Transverse colon (tissue), 4 donors: Measurements from ENCODE around the gene TINAG. TPM values are rescaled to one million over a fixed set of nuclear protein-coding genes. Genes with fewer than 3 reads are reported as not detected.
"Not testable (repeated sequence)": the region's sequence is repeated elsewhere in the genome, so short reads cannot be mapped to it uniquely, and the experiment has no call there.

Experiments
- DNase-seq: peaks from one replicate; pipeline ENCODE4 v3.0.0-alpha.2; 2019
- H3K27ac ChIP-seq, 4 donors: fragments of 200-600 bp; sonication (generic); 2 replicates each; pipeline ENCODE4 v1.5.1; 2016 to 2018; ENCODE audit warnings: inconsistent platforms in 4 of 4
- H3K27me3 ChIP-seq: fragments of 200-600 bp; sonication (generic); 2 replicates; pipeline ENCODE4 v1.5.1; 2017; ENCODE audit warnings: inconsistent platforms
- H3K36me3 ChIP-seq, 4 donors: fragments of 200-600 bp; sonication (generic); 2 replicates each; pipeline ENCODE4 v1.5.1; 2017 to 2019; ENCODE audit warnings: inconsistent platforms in 4 of 4
- H3K4me1 ChIP-seq, 4 donors: fragments of 200-600 bp; sonication (generic); 2 replicates each; pipeline ENCODE4 v1.5.1; 2017 to 2020; ENCODE audit warnings: inconsistent platforms in 4 of 4
- H3K4me3 ChIP-seq, 4 donors: fragments of 200-600 bp; sonication (generic); 1 replicate in 1 of 4; 2 replicates in 3 of 4; pipeline versions ENCODE4 v1.5.1 to v1.6.1; 2017 to 2019; ENCODE audit warnings: inconsistent platforms in 4 of 4
- H3K9me3 ChIP-seq, 2 donors: fragments of 200-600 bp; sonication (generic); 2 replicates each; pipeline ENCODE4 v1.5.1; 2017 to 2019; ENCODE audit warnings: inconsistent platforms in 2 of 2
- CTCF ChIP-seq, 5 experiments: fragments of 200-600 bp in 3 of 5; fragments of 450-650 bp in 2 of 5; sonication (generic) in 3 of 5; IDR thresholded peaks; 1 replicate in 2 of 5; 2 replicates in 3 of 5; pipeline ENCODE4 v1.5.1; 2016 to 2017; ENCODE audit warnings: antibody characterized with exemption in 5 of 5, inconsistent platforms in 3 of 5, mild to moderate bottlenecking in 2 of 5, moderate library complexity in 1 of 5
- EP300 ChIP-seq: sonication (generic); formaldehyde crosslinking; IDR thresholded peaks from one replicate; pipeline ENCODE4 v1.6.1; 2017; ENCODE audit warnings: antibody characterized with exemption, low read depth
- POLR2A ChIP-seq: fragments of 450-650 bp; IDR thresholded peaks from one replicate; pipeline ENCODE4 v1.6.1; 2016; ENCODE audit warnings: antibody characterized with exemption, mild to moderate bottlenecking, moderate library complexity
- POLR2AphosphoS5 ChIP-seq, 3 donors: sonication (generic); formaldehyde crosslinking; IDR thresholded peaks; one replicate each; pipeline ENCODE4 v1.6.1; 2016; ENCODE audit warnings: antibody characterized with exemption in 3 of 3
- WGBS, 2 donors: methylation state at CpG; one replicate each; pipeline ENCODE4 v1.1.5; 2018; ENCODE audit warnings: low coverage in 1 of 2; 5-methylcytosine and 5-hydroxymethylcytosine counted together
- in situ Hi-C, 4 donors: fragments of 200-750 bp; cut with MboI; loops; one replicate each; pipeline versions ENCODE4 v1.15.0 to v1.15.1; 2017; ENCODE audit warnings: low sequenced_read_pairs in 3 of 4, low pct_ligation_motif_present in 1 of 4, low pct_unique_long_range_greater_than_20kb in 1 of 4
- intact Hi-C: fragments of 100-400 bp; cut with DNase I; formaldehyde crosslinking; loops from one replicate; pipeline ENCODE4 v1.15.1; 2023; ENCODE audit warnings: low total_unique reads
- total RNA-seq, 4 donors: library from RNA; depleted of rRNA; stranded (reverse); fragments of >200 nt; gene quantifications; one replicate each; pipeline ENCODE4 v1.1.0, GENCODE V29; 2016

Gene TINAG
- total RNA-seq, 4 donors from 2014 or later = 27.5 to 155 (median 66.3) TPM

GRCh38 chr6:54320871-54321270, 12.6 kb downstream of the TINAG start:
- no peak for DNase-seq
- Histone ChIP-seq H3K27ac (no peak overlapping the region), H3K9me3 (no peaks in the 10 kb centered on the region), H3K4me3 (no peak overlapping the region), H3K36me3 (no peaks in the 10 kb centered on the region), H3K4me1 (no peaks in the 10 kb centered on the region), H3K27me3 (no peaks in the 10 kb centered on the region)
- TF ChIP-seq EP300 = no peak
- TF ChIP-seq POLR2A = no peak
- TF ChIP-seq CTCF (IDR thresholded peaks at IDR 0.05) = no peak
- TF ChIP-seq POLR2AphosphoS5 (IDR thresholded peaks at IDR 0.05) = no peak
- 53 to 73% methylated on average over 1 of the region's 1 CpG for WGBS, 2 donors
- in situ Hi-C loops = no loop called here
- intact Hi-C loops = no loop called here

DNA sequence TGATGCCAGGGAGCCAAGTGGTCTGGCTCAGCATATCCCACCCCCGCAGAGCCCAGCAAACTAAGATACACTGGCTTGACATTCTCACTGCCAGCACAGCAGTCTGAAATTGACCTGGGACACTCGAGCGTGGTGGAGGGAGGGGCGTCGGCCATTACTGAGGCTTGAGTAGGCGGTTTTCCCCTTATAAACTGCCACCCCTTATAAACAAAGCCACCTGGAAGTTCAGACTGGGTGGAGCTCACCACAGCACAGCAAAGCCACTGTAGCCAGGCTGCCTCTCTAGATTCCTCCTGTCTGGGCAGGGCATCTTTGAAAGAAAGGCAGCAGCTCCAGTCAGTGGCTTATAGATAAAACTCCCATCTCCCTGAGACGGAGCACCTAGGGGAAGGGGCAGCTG, 19.4 kb downstream of the TINAG start:
- TF ChIP-seq CTCF (IDR thresholded peaks at IDR 0.05) = no peak
- no peak for TF ChIP-seq POLR2A
- TF ChIP-seq EP300 = no peak
- TF ChIP-seq POLR2AphosphoS5 (IDR thresholded peaks at IDR 0.05) = no peak
- in situ Hi-C loops = no loop called here
- Histone ChIP-seq H3K9me3 (peaks cover 0 to 8% of the 10 kb centered on the region in 2 donors), H3K27me3 (no peaks in the 10 kb centered on the region), H3K36me3 (peaks cover 0 to 12% (median 0%) of the 10 kb centered on the region in 4 donors), H3K4me3 (no peak overlapping the region), H3K4me1 (no peaks in the 10 kb centered on the region), H3K27ac (no peak overlapping the region)
- no peak for DNase-seq
- WGBS, 2 donors = 86% methylated on average over 7 of the region's 7 CpGs; no CpG with 5 or more reads in 1 of the 2 donors
- intact Hi-C loops = no loop called here

GRCh38 chr6:54331571-54331970, 23.3 kb downstream of the TINAG start:
- intact Hi-C loops, in situ Hi-C loops, DNase-seq, H3K27ac ChIP-seq, H3K36me3 ChIP-seq, H3K9me3 ChIP-seq, H3K4me3 ChIP-seq, H3K27me3 ChIP-seq, H3K4me1 ChIP-seq: not testable (repeated sequence)
- 63 to 72% methylated on average over 2 of the region's 2 CpGs for WGBS, 2 donors

DNA sequence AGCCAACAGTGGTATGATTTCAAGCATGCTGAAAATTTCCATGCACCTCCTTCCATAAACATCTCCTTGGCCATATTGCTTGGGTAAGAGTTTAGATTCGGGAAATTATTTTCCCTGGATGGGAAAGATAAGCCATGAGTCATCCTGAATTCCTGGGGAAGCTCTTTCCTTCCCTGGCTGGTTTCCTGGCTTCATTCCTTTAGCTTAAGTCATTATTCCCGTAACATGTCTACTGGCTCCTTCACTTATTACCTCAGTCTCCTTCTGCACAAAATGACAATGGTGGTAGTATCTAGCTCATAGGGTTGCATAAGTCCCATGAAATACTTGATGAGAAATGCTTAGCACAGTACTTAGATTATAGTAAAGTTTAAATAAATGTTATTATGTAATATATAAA, 27.6 kb downstream of the TINAG start:
- H3K27me3 ChIP-seq = no peaks in the 10 kb centered on the region
- H3K27ac ChIP-seq = peak overlapping the region in 1 of 4 donors; percentile 11
- WGBS, 2 donors = 40 to 41% methylated on average over 1 to 2 of the region's 2 CpGs
- no peaks in the 10 kb centered on the region for H3K36me3 ChIP-seq
- H3K9me3 ChIP-seq = no peaks in the 10 kb centered on the region
- peaks cover 0 to 4% (median 0%) of the 10 kb centered on the region in 4 donors for H3K4me1 ChIP-seq
- DNase-seq = no peak
- in situ Hi-C loops (no loop called here), intact Hi-C loops (no loop called here)
- TF ChIP-seq EP300 (peak; percentile 52), CTCF (IDR thresholded peaks at IDR 0.05) (no peak), POLR2AphosphoS5 (IDR thresholded peaks at IDR 0.05) (peak in 2 of 3 donors; percentile 34 to 78), POLR2A (no peak)
- no peak overlapping the region for H3K4me3 ChIP-seq

DNA sequence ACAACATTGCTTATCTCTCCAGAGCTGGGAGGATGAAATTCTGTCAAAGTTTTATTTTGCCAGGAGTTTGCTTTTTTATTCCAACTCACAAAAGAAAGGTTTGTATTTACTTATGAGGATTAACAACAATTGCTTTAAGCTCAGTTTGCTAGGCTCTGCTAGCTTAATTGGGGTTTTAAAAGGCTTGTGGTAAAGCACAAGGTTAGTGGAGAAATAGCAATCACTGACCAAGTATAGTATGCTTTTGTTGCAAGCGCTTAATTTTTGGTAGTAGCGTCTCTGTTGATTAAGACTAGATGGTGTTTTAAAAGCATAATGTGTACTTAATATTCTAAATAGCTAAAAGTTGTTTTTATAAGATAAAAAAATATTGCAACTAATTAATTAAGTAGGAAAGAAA, 45.7 kb downstream of the TINAG start:
- H3K27me3 ChIP-seq = no peaks in the 10 kb centered on the region
- no peaks in the 10 kb centered on the region for H3K4me1 ChIP-seq
- H3K4me3 ChIP-seq = no peak overlapping the region
- TF ChIP-seq POLR2A = no peak
- in situ Hi-C loops (no loop called here), intact Hi-C loops (no loop called here)
- WGBS, 2 donors = 86 to 100% methylated on average over 2 of the region's 2 CpGs
- H3K36me3 ChIP-seq = no peaks in the 10 kb centered on the region
- no peak for DNase-seq
- H3K27ac ChIP-seq = no peak overlapping the region
- no peaks in the 10 kb centered on the region for H3K9me3 ChIP-seq
